HCT116 (cell line): ENCODE measurements around the gene KRTAP10-11. TPM values are rescaled to one million over a fixed set of nuclear protein-coding genes. Genes with fewer than 3 reads are reported as not detected.

Experiments used
- ATAC-seq: fragments of 200-7000 bp; cut with Tn5 transposase; 2 replicates; pipeline ENCODE4 v1.9.1; 2020; ENCODE audit warnings: mild to moderate bottlenecking, moderate library complexity
- BruUV-seq: library from RNA; stranded (reverse); fragments of 400-500 nt; replicated peaks from 2 replicates; lab custom pipeline; 2021; lab: Mats Ljungman, UMichigan
- CTCF ChIA-PET: fragments of 300-600 bp; sonication (Branson Sonifier 250); formaldehyde crosslinking; loops from one replicate; lab custom pipeline; 2021; ENCODE audit warnings: antibody characterized with exemption; lab: Charles Lee
- POLR2A ChIA-PET: fragments of 300-600, 350-600 bp; sonication (Branson Sonifier 250); formaldehyde crosslinking; loops from one replicate; lab custom pipeline; 2021; ENCODE audit warnings: antibody characterized with exemption; lab: Charles Lee
- RAD21 ChIA-PET, 2 experiments: fragments of 300-600 bp; sonication (Branson Sonifier 250); formaldehyde crosslinking; loops; one replicate each; lab custom pipeline; 2023; ENCODE audit warnings: low total read pairs in 2 of 2; ENCODE audit not compliant: uncharacterized antibody in 2 of 2, unreplicated experiment in 2 of 2, low non-redundant PET in 1 of 2; lab: Charles Lee
- DNase-seq: peaks from one replicate; pipeline ENCODE4 v3.0.0-alpha.2; 2010; ENCODE audit warnings: low read depth, low spot score
- H2AFZ ChIP-seq: fragments of 200-600 bp; shearing (Covaris generic), sonication (generic); 2 replicates; pipeline ENCODE4 v1.6.1; 2017; ENCODE audit warnings: low read depth, mixed run types, mixed read lengths, antibody characterized with exemption, low read length; ENCODE audit not compliant: poor library complexity, severe bottlenecking
- H3K27ac ChIP-seq: 2 replicates; pipeline ENCODE4 v1.5.1; 2012; ENCODE audit warnings: low read depth, low read length
- H3K27me3 ChIP-seq: fragments of 200-600 bp; sonication (generic); 2 replicates; pipeline ENCODE4 v1.6.1; 2016; ENCODE audit warnings: mixed run types, low read length, mixed read lengths; ENCODE audit not compliant: insufficient read depth
- H3K36me3 ChIP-seq, 2 experiments: fragments of 200-500 bp in 1 of 2; fragments of 200-600 bp in 1 of 2; sonication (Bioruptor generic) in 1 of 2; sonication (generic) in 1 of 2; 2 replicates each; pipeline versions ENCODE4 v1.5.1 to v1.6.1; 2014 to 2016; ENCODE audit warnings: low read length in 2 of 2, inconsistent platforms in 1 of 2, mixed read lengths in 1 of 2, mixed run types in 1 of 2; ENCODE audit not compliant: insufficient read depth in 2 of 2, control insufficient read depth in 1 of 2
- H3K4me1 ChIP-seq, 2 experiments: fragments of 200-600 bp in 1 of 2; sonication (generic) in 1 of 2; 2 replicates each; pipeline versions ENCODE4 v1.5.1 to v1.6.1; 2012 to 2017; ENCODE audit warnings: low read length in 2 of 2, inconsistent platforms in 1 of 2, mild to moderate bottlenecking in 1 of 2, mixed read lengths in 1 of 2, mixed run types in 1 of 2, moderate library complexity in 1 of 2; ENCODE audit not compliant: insufficient read depth in 2 of 2, control insufficient read depth in 1 of 2
- H3K4me2 ChIP-seq: fragments of 200-600 bp; sonication (generic); 2 replicates; pipeline ENCODE4 v1.6.1; 2017; ENCODE audit warnings: mixed run types, low read length, mixed read lengths
- H3K4me3 ChIP-seq, 2 experiments: fragments of 200-600 bp in 1 of 2; sonication (generic) in 1 of 2; replicated peaks in 1 of 2; 2 replicates each; pipeline ENCODE4 v1.5.1; 2011 to 2016; ENCODE audit warnings: low read length in 2 of 2, control low read depth in 1 of 2, low read depth in 1 of 2, mild to moderate bottlenecking in 1 of 2, mixed read lengths in 1 of 2, mixed run types in 1 of 2
- H3K79me2 ChIP-seq: fragments of 200-600 bp; sonication (generic); 2 replicates; pipeline ENCODE4 v1.6.1; 2017; ENCODE audit warnings: mild to moderate bottlenecking, mixed run types, low read length, moderate library complexity, mixed read lengths; ENCODE audit not compliant: insufficient read depth
- H3K9ac ChIP-seq: fragments of 200-600 bp; sonication (generic); 2 replicates; pipeline ENCODE4 v1.6.1; 2016; ENCODE audit warnings: low read length, mixed read lengths
- H3K9me2 ChIP-seq: fragments of 200-600 bp; sonication (generic), shearing (Covaris generic); 2 replicates; pipeline ENCODE4 v1.6.1; 2017; ENCODE audit warnings: mixed run types, mild to moderate bottlenecking, moderate library complexity; ENCODE audit not compliant: insufficient read depth
- H3K9me3 ChIP-seq, 2 experiments: fragments of 200-500 bp in 1 of 2; fragments of 200-600 bp in 1 of 2; sonication (Bioruptor generic) in 1 of 2; sonication (generic) in 1 of 2; 2 replicates each; pipeline ENCODE4 v1.6.1; 2014 to 2017; ENCODE audit warnings: low read length in 2 of 2, mixed read lengths in 2 of 2, inconsistent platforms in 1 of 2, low read depth in 1 of 2, mild to moderate bottlenecking in 1 of 2, mixed run types in 1 of 2, moderate library complexity in 1 of 2; ENCODE audit not compliant: control insufficient read depth in 1 of 2, insufficient read depth in 1 of 2
- H4K20me1 ChIP-seq: fragments of 200-600 bp; sonication (generic), shearing (Covaris generic); 2 replicates; pipeline ENCODE4 v1.6.1; 2017; ENCODE audit warnings: mixed run types, mild to moderate bottlenecking, moderate library complexity; ENCODE audit not compliant: insufficient read depth
- CBX3 ChIP-seq: IDR thresholded peaks from 2 replicates; pipeline ENCODE4 v1.6.1; 2012; ENCODE audit warnings: low read depth
- CEBPB ChIP-seq: IDR thresholded peaks from 2 replicates; pipeline ENCODE4 v1.6.1; 2012; ENCODE audit warnings: low read depth
- EZH2 ChIP-seq: fragments of 200-600 bp; sonication (generic); IDR thresholded peaks from 2 replicates; pipeline ENCODE4 v1.6.1; 2017; ENCODE audit warnings: antibody characterized with exemption, mixed run types
- EZH2phosphoT487 ChIP-seq: fragments of 200-600 bp; IDR thresholded peaks from 2 replicates; pipeline ENCODE4 v1.6.1; 2018; ENCODE audit warnings: antibody characterized with exemption, borderline replicate concordance
- FOSL1 ChIP-seq: IDR thresholded peaks from 2 replicates; pipeline ENCODE4 v1.6.1; 2012; ENCODE audit warnings: low read depth
- JUND ChIP-seq: IDR thresholded peaks from 2 replicates; pipeline ENCODE4 v1.6.1; 2012
- POLR2A ChIP-seq: IDR thresholded peaks from 2 replicates; pipeline ENCODE4 v1.7.0; 2011; ENCODE audit warnings: borderline replicate concordance; ENCODE audit not compliant: insufficient read depth, insufficient read length; ENCODE audit errors: extremely low read depth
- POLR2AphosphoS5 ChIP-seq: IDR thresholded peaks from 2 replicates; pipeline ENCODE4 v1.6.1; 2011; ENCODE audit warnings: mild to moderate bottlenecking, low read depth, low read length, moderate library complexity
- SIN3A ChIP-seq: IDR thresholded peaks from 2 replicates; pipeline ENCODE4 v1.6.1; 2012; ENCODE audit warnings: low read depth
- SP1 ChIP-seq: IDR thresholded peaks from 2 replicates; pipeline ENCODE4 v1.6.1; 2012; ENCODE audit warnings: low read depth
- TCF7L2 ChIP-seq: IDR thresholded peaks from 2 replicates; pipeline ENCODE4 v1.7.0; 2011; ENCODE audit warnings: borderline replicate concordance, inconsistent platforms; ENCODE audit not compliant: insufficient read depth, insufficient read length; ENCODE audit errors: extremely low read depth
- YY1 ChIP-seq: IDR thresholded peaks from 2 replicates; pipeline ENCODE4 v1.6.1; 2011; ENCODE audit warnings: low read length, low read depth, moderate library complexity, mild to moderate bottlenecking; ENCODE audit not compliant: insufficient replicate concordance; ENCODE audit errors: extremely low read depth
- ZFX ChIP-seq: fragments of 450-650 bp; IDR thresholded peaks from 2 replicates; pipeline ENCODE4 v1.6.1; 2017
- ZNF274 ChIP-seq: fragments of 200-500 bp; sonication (Bioruptor generic); IDR thresholded peaks from 2 replicates; pipeline ENCODE4 v1.6.1; 2014; ENCODE audit warnings: mild to moderate bottlenecking, low read depth, low read length, inconsistent platforms
- intact Hi-C: fragments of 100-400 bp; cut with micrococcal nuclease; formaldehyde crosslinking; loops from 2 replicates; pipeline ENCODE4 v1.10.0; 2022
- total RNA-seq: library from RNA; stranded (reverse); gene quantifications from one replicate; pipeline ENCODE4 v1.2.1, GENCODE V29; 2021; ENCODE audit not compliant: unreplicated experiment
- TF ChIP-seq, protein P1 (sequence below): IDR thresholded peaks from 2 replicates; pipeline ENCODE4 v1.6.1; 2011; ENCODE audit warnings: mild to moderate bottlenecking, low read length, moderate library complexity; ENCODE audit not compliant: insufficient replicate concordance; ENCODE audit errors: extremely low read depth

KRTAP10-11 gene
- total RNA-seq, 1 experiment from 2014 or later: not detected

DNA sequence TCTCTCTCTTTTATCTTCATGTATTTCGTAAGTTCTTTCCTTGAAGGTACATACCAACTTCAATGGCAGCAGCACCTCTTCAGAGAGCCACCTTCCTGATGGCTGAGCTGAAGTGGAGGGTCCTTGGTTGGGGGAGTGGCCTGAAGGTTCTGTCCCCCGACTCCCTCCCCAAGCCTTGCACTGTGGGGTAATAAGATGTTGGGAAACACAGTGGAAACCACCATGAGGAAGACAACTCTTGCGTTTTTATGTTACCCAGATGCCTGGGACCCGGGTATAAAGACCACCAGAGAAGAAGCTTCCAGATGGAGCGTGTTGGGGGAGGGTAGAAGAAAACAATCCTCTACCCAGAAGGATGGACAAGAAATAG is 12.3 kb downstream of the KRTAP10-11 start:
- ChIA-PET CTCF (no interaction called here), RAD21 (no interaction called here), POLR2A (no interaction called here)
- Histone ChIP-seq H3K36me3 (no peaks in the 10 kb centered on the region), H3K27me3 (no peaks in the 10 kb centered on the region), H4K20me1 (no peaks in the 10 kb centered on the region), H2AFZ (no peak overlapping the region), H3K4me2 (no peak overlapping the region), H3K9me2 (no peaks in the 10 kb centered on the region), H3K79me2 (no peaks in the 10 kb centered on the region), H3K9me3 (no peaks in the 10 kb centered on the region), H3K27ac (no peak overlapping the region), H3K9ac (no peak overlapping the region), H3K4me3 (no peak overlapping the region), H3K4me1 (no peaks in the 10 kb centered on the region)
- DNase-seq (no peak), ATAC-seq (no peak)
- TF ChIP-seq, protein P1, sequence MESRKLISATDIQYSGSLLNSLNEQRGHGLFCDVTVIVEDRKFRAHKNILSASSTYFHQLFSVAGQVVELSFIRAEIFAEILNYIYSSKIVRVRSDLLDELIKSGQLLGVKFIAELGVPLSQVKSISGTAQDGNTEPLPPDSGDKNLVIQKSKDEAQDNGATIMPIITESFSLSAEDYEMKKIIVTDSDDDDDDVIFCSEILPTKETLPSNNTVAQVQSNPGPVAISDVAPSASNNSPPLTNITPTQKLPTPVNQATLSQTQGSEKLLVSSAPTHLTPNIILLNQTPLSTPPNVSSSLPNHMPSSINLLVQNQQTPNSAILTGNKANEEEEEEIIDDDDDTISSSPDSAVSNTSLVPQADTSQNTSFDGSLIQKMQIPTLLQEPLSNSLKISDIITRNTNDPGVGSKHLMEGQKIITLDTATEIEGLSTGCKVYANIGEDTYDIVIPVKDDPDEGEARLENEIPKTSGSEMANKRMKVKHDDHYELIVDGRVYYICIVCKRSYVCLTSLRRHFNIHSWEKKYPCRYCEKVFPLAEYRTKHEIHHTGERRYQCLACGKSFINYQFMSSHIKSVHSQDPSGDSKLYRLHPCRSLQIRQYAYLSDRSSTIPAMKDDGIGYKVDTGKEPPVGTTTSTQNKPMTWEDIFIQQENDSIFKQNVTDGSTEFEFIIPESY: no peak
- TF ChIP-seq POLR2A: no peak
- no peak for TF ChIP-seq JUND
- TF ChIP-seq CBX3: no peak
- TF ChIP-seq FOSL1: no peak
- intact Hi-C loops: no loop called here
- no TSS peak for BruUV-seq

DNA sequence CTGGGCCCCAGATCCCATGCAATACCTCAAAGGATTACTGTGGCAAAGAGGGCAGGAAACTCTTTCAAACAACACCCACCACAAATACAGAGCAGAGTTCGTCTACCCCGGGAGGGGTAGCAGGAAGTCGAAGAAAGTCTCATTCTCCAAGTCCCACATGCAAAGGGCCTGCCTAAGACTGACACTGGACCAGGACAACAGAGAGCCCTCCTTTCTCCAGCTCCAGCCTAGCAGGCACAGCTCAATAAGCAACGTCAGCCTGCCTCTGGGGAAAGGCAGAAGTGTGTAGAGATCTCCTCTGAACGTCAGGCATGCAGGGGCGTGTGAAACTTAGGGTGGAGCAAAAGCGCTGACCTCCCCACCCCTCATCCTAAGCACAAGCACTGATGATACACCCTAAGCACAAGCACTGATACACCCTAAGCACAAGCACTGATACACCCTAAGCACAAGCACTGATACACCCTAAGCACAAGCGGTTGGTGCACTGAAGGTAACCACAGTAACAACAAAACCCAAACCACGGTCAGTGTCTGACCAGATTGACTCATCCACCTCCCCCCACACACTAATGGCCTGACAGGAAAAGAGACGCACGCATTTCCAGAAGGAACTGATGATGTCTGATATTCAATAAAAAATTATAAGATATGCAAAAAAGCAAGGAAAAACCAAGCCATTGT is 12.8 kb downstream of the KRTAP10-11 start:
- DNase-seq (no peak), ATAC-seq (no peak)
- Histone ChIP-seq H3K9ac (no peak overlapping the region), H3K79me2 (no peaks in the 10 kb centered on the region), H3K9me2 (no peaks in the 10 kb centered on the region), H3K36me3 (no peaks in the 10 kb centered on the region), H3K4me2 (no peak overlapping the region), H3K4me1 (no peaks in the 10 kb centered on the region), H3K4me3 (no peak overlapping the region), H3K27me3 (no peaks in the 10 kb centered on the region), H3K9me3 (no peaks in the 10 kb centered on the region), H3K27ac (no peak overlapping the region), H4K20me1 (no peaks in the 10 kb centered on the region), H2AFZ (no peak overlapping the region)
- ChIA-PET CTCF (no interaction called here), POLR2A (no interaction called here), RAD21 (no interaction called here)
- no TSS peak for BruUV-seq
- intact Hi-C loops: no loop called here
- TF ChIP-seq EZH2 (no peak), ZNF274 (no peak), SP1 (no peak), EZH2phosphoT487 (no peak), SIN3A (no peak), TCF7L2 (no peak), ZFX (no peak), POLR2AphosphoS5 (no peak), JUND (no peak), YY1 (no peak), CEBPB (no peak)
- TF ChIP-seq, protein P1: no peak
